ENCODE data around the gene XXYLT1. TPM values are rescaled to one million over a fixed set of nuclear protein-coding genes. Genes with fewer than 3 reads are reported as not detected.

Gene XXYLT1
- 10.6 and 11.0 TPM in 2 replicates for total RNA-seq (2014; rRNA removed; shearing (Covaris generic))

GRCh38 chr3:195270817-195271409, at the start of gene XXYLT1:
Gene XXYLT1 (minus strand): TSS chr3:195271159. CDS start chr3:195271058, 101 bp downstream.

Small RNA genes within 50 kb of the gene (small RNA-seq; reads per million reads assigned to genes)
- gene MIR3137 (not detected), gene RN7SL36P (not detected), gene RNU6-25P (not detected)

Other genes with a start within 250 kb of the XXYLT1 start
- gene ACAP2, start 171.9 kb upstream of the XXYLT1 start, total RNA-seq (2014; rRNA removed; shearing (Covaris generic)) = 26.1 and 26.7 TPM in 2 replicates

All from A375 (cell line).